ENCODE results near the gene NTRK3.
"Not testable (repeated sequence)": the region's sequence is repeated elsewhere in the genome, so short reads cannot be mapped to it uniquely, and the experiment has no call there.

Gene NTRK3

GRCh38 chr15:88089024-88089620, 167.4 kb downstream of the NTRK3 start:
- Histone ChIP-seq H3K27ac (ENCODE audit: low read length) (no peak overlapping the region), H3K4me3 (ENCODE audit: low read depth in 1 of 2, low read length in 2 of 2) (no peak overlapping the region), H3K4me1 (ENCODE audit: control insufficient read depth in 1 of 2, insufficient read depth in 2 of 2, low read length in 2 of 2) (no peaks in the 10 kb centered on the region), H3K36me3 (ENCODE audit: control insufficient read depth in 1 of 2, insufficient read depth in 2 of 2, low read length in 2 of 2) (no peaks in the 10 kb centered on the region), H3K9me3 (ENCODE audit: control insufficient read depth in 1 of 2, low read length in 2 of 2) (peaks cover 0 to 7% of the 10 kb centered on the region in 2 donors), H3K27me3 (ENCODE audit: low read depth, low read length) (no peaks in the 10 kb centered on the region)

- H3K4me3 ChIP-seq (ENCODE audit: low read depth in 1 of 2, low read length in 2 of 2), result no peak overlapping the region
- H3K27ac ChIP-seq (ENCODE audit: low read length), result no peak overlapping the region
- H3K27me3 ChIP-seq (ENCODE audit: low read depth, low read length), result no peaks in the 10 kb centered on the region
- no peaks in the 10 kb centered on the region for H3K36me3 ChIP-seq (ENCODE audit: control insufficient read depth in 1 of 2, insufficient read depth in 2 of 2, low read length in 2 of 2)
- H3K9me3 ChIP-seq (ENCODE audit: control insufficient read depth in 1 of 2, low read length in 2 of 2), result no peaks in the 10 kb centered on the region
- peaks cover 0 to 4% of the 10 kb centered on the region in 2 donors for H3K4me1 ChIP-seq (ENCODE audit: control insufficient read depth in 1 of 2, insufficient read depth in 2 of 2, low read length in 2 of 2)
These were observed 172.5 kb downstream of the NTRK3 start for GRCh38 chr15:88083811-88084760.

GRCh38 chr15:88080616-88081015, 175.9 kb downstream of the NTRK3 start:
- Histone ChIP-seq H3K4me1 (ENCODE audit: control insufficient read depth in 1 of 2, insufficient read depth in 2 of 2, low read length in 2 of 2) (peaks cover 0 to 4% of the 10 kb centered on the region in 2 donors), H3K4me3 (ENCODE audit: low read depth in 1 of 2, low read length in 2 of 2) (no peak overlapping the region), H3K27ac (ENCODE audit: low read length) (no peak overlapping the region), H3K9me3 (ENCODE audit: control insufficient read depth in 1 of 2, low read length in 2 of 2) (no peaks in the 10 kb centered on the region), H3K36me3 (ENCODE audit: control insufficient read depth in 1 of 2, insufficient read depth in 2 of 2, low read length in 2 of 2) (no peaks in the 10 kb centered on the region), H3K27me3 (ENCODE audit: low read depth, low read length) (no peaks in the 10 kb centered on the region)

- Histone ChIP-seq H3K27me3 (ENCODE audit: low read depth, low read length) (no peaks in the 10 kb centered on the region), H3K9me3 (ENCODE audit: control insufficient read depth in 1 of 2, low read length in 2 of 2) (no peaks in the 10 kb centered on the region), H3K4me3 (ENCODE audit: low read depth in 1 of 2, low read length in 2 of 2) (no peak overlapping the region), H3K36me3 (ENCODE audit: control insufficient read depth in 1 of 2, insufficient read depth in 2 of 2, low read length in 2 of 2) (no peaks in the 10 kb centered on the region), H3K4me1 (ENCODE audit: control insufficient read depth in 1 of 2, insufficient read depth in 2 of 2, low read length in 2 of 2) (no peaks in the 10 kb centered on the region), H3K27ac (ENCODE audit: low read length) (no peak overlapping the region)
These were observed 179.1 kb downstream of the NTRK3 start for GRCh38 chr15:88077296-88078020.

- Histone ChIP-seq H3K27me3 (ENCODE audit: low read depth, low read length) (no peaks in the 10 kb centered on the region), H3K4me1 (ENCODE audit: control insufficient read depth in 1 of 2, insufficient read depth in 2 of 2, low read length in 2 of 2) (no peaks in the 10 kb centered on the region), H3K27ac (ENCODE audit: low read length) (no peak overlapping the region), H3K9me3 (ENCODE audit: control insufficient read depth in 1 of 2, low read length in 2 of 2) (no peaks in the 10 kb centered on the region), H3K4me3 (ENCODE audit: low read depth in 1 of 2, low read length in 2 of 2) (no peak overlapping the region), H3K36me3 (ENCODE audit: control insufficient read depth in 1 of 2, insufficient read depth in 2 of 2, low read length in 2 of 2) (no peaks in the 10 kb centered on the region)
These were observed 180.2 kb downstream of the NTRK3 start for GRCh38 chr15:88076328-88076727.

- Histone ChIP-seq H3K36me3 (ENCODE audit: control insufficient read depth in 1 of 2, insufficient read depth in 2 of 2, low read length in 2 of 2) (no peaks in the 10 kb centered on the region), H3K4me3 (ENCODE audit: low read depth in 1 of 2, low read length in 2 of 2) (no peak overlapping the region), H3K27me3 (ENCODE audit: low read depth, low read length) (no peaks in the 10 kb centered on the region), H3K27ac (ENCODE audit: low read length) (no peak overlapping the region), H3K9me3 (ENCODE audit: control insufficient read depth in 1 of 2, low read length in 2 of 2) (no peaks in the 10 kb centered on the region), H3K4me1 (ENCODE audit: control insufficient read depth in 1 of 2, insufficient read depth in 2 of 2, low read length in 2 of 2) (no peaks in the 10 kb centered on the region)
These were observed 181.4 kb downstream of the NTRK3 start for GRCh38 chr15:88075102-88075501.

- Histone ChIP-seq H3K9me3 (ENCODE audit: control insufficient read depth in 1 of 2, low read length in 2 of 2) (no peaks in the 10 kb centered on the region), H3K27ac (ENCODE audit: low read length) (no peak overlapping the region), H3K4me1 (ENCODE audit: control insufficient read depth in 1 of 2, insufficient read depth in 2 of 2, low read length in 2 of 2) (no peaks in the 10 kb centered on the region), H3K4me3 (ENCODE audit: low read depth in 1 of 2, low read length in 2 of 2) (no peak overlapping the region), H3K36me3 (ENCODE audit: control insufficient read depth in 1 of 2, insufficient read depth in 2 of 2, low read length in 2 of 2) (no peaks in the 10 kb centered on the region), H3K27me3 (ENCODE audit: low read depth, low read length) (no peaks in the 10 kb centered on the region)
These were observed 182.2 kb downstream of the NTRK3 start for GRCh38 chr15:88074386-88074785.

GRCh38 chr15:88073391-88073691, 183.2 kb downstream of the NTRK3 start:
- no peaks in the 10 kb centered on the region for H3K36me3 ChIP-seq (ENCODE audit: control insufficient read depth in 1 of 2, insufficient read depth in 2 of 2, low read length in 2 of 2)
- H3K4me1 ChIP-seq (ENCODE audit: control insufficient read depth in 1 of 2, insufficient read depth in 2 of 2, low read length in 2 of 2), result no peaks in the 10 kb centered on the region
- no peak overlapping the region for H3K27ac ChIP-seq (ENCODE audit: low read length)
- no peaks in the 10 kb centered on the region for H3K9me3 ChIP-seq (ENCODE audit: control insufficient read depth in 1 of 2, low read length in 2 of 2)
- no peak overlapping the region for H3K4me3 ChIP-seq (ENCODE audit: low read depth in 1 of 2, low read length in 2 of 2)
- no peaks in the 10 kb centered on the region for H3K27me3 ChIP-seq (ENCODE audit: low read depth, low read length)

- Histone ChIP-seq H3K27ac (ENCODE audit: low read length) (no peak overlapping the region), H3K36me3 (ENCODE audit: control insufficient read depth in 1 of 2, insufficient read depth in 2 of 2, low read length in 2 of 2) (no peaks in the 10 kb centered on the region), H3K9me3 (ENCODE audit: control insufficient read depth in 1 of 2, low read length in 2 of 2) (no peaks in the 10 kb centered on the region), H3K4me1 (ENCODE audit: control insufficient read depth in 1 of 2, insufficient read depth in 2 of 2, low read length in 2 of 2) (no peaks in the 10 kb centered on the region), H3K4me3 (ENCODE audit: low read depth in 1 of 2, low read length in 2 of 2) (no peak overlapping the region), H3K27me3 (ENCODE audit: low read depth, low read length) (no peaks in the 10 kb centered on the region)
These were observed 183.7 kb downstream of the NTRK3 start for GRCh38 chr15:88072598-88073390.

GRCh38 chr15:88072133-88072532, 184.4 kb downstream of the NTRK3 start:
- H3K9me3 ChIP-seq (ENCODE audit: control insufficient read depth in 1 of 2, low read length in 2 of 2); H3K36me3 ChIP-seq (ENCODE audit: control insufficient read depth in 1 of 2, insufficient read depth in 2 of 2, low read length in 2 of 2); H3K4me3 ChIP-seq (ENCODE audit: low read depth in 1 of 2, low read length in 2 of 2); H3K27me3 ChIP-seq (ENCODE audit: low read depth, low read length); H3K27ac ChIP-seq (ENCODE audit: low read length); H3K4me1 ChIP-seq (ENCODE audit: control insufficient read depth in 1 of 2, insufficient read depth in 2 of 2, low read length in 2 of 2): not testable (repeated sequence)

GRCh38 chr15:88071141-88071540, 185.4 kb downstream of the NTRK3 start:
- Histone ChIP-seq H3K4me3 (ENCODE audit: low read depth in 1 of 2, low read length in 2 of 2) (no peak overlapping the region), H3K36me3 (ENCODE audit: control insufficient read depth in 1 of 2, insufficient read depth in 2 of 2, low read length in 2 of 2) (no peaks in the 10 kb centered on the region), H3K9me3 (ENCODE audit: control insufficient read depth in 1 of 2, low read length in 2 of 2) (no peaks in the 10 kb centered on the region), H3K27ac (ENCODE audit: low read length) (no peak overlapping the region), H3K27me3 (ENCODE audit: low read depth, low read length) (no peaks in the 10 kb centered on the region), H3K4me1 (ENCODE audit: control insufficient read depth in 1 of 2, insufficient read depth in 2 of 2, low read length in 2 of 2) (no peaks in the 10 kb centered on the region)
